Inflammatory macrophage treated with lipopolysaccharide for 4 hours (primary cell): Measurements from ENCODE around the gene KRT15.
A peak's percentile ranks its signal among the peaks of the same experiment; 100 is the strongest.

ENCODE experiments used
- DNase-seq: peaks from one replicate; pipeline ENCODE4 v3.0.0-alpha.2; 2020

The KRT15 gene

GRCh38 chr17:41518789-41519449 is at the start of gene KRT15:
Gene KRT15, minus strand, starts transcription at chr17:41518890. Its CDS starts 63 bp downstream, at chr17:41518827.
- DNase-seq = no peak

- DNase-seq = no peak
Observed at GRCh38 chr17:41567317-41567716, 48.6 kb upstream of the KRT15 start.

- DNase-seq = no peak
Observed at GRCh38 chr17:41565338-41565737, 46.6 kb upstream of the KRT15 start.

- DNase-seq = no peak
Observed at GRCh38 chr17:41563607-41564170, 45.0 kb upstream of the KRT15 start.

GRCh38 chr17:41561554-41561953 is 42.9 kb upstream of the KRT15 start:
- no peak for DNase-seq

GRCh38 chr17:41559548-41559947 is 40.9 kb upstream of the KRT15 start:
- DNase-seq = no peak

- no peak for DNase-seq
Observed at GRCh38 chr17:41556931-41557330, 38.2 kb upstream of the KRT15 start.

- no peak for DNase-seq
Observed at GRCh38 chr17:41556306-41556705, 37.6 kb upstream of the KRT15 start.

- DNase-seq = no peak
Observed at GRCh38 chr17:41555105-41555887, 36.6 kb upstream of the KRT15 start.

- DNase-seq = no peak
Observed at GRCh38 chr17:41553987-41554680, 35.4 kb upstream of the KRT15 start.

- no peak for DNase-seq
Observed at GRCh38 chr17:41553176-41553575, 34.5 kb upstream of the KRT15 start.

- DNase-seq = no peak
Observed at GRCh38 chr17:41552455-41552854, 33.8 kb upstream of the KRT15 start.

- DNase-seq = no peak
Observed at GRCh38 chr17:41551365-41551764, 32.7 kb upstream of the KRT15 start.

- DNase-seq = no peak
Observed at GRCh38 chr17:41549596-41550039, 30.9 kb upstream of the KRT15 start.

GRCh38 chr17:41548844-41549595 is 30.3 kb upstream of the KRT15 start:
- peak; percentile 72 for DNase-seq

GRCh38 chr17:41547921-41548843 is 29.5 kb upstream of the KRT15 start:
- peak; percentile 77 for DNase-seq

- DNase-seq = no peak
Observed at GRCh38 chr17:41547378-41547841, 28.7 kb upstream of the KRT15 start.

- no peak for DNase-seq
Observed at GRCh38 chr17:41546819-41547218, 28.1 kb upstream of the KRT15 start.

GRCh38 chr17:41545829-41546410 is 27.2 kb upstream of the KRT15 start:
- no peak for DNase-seq

- DNase-seq = no peak
Observed at GRCh38 chr17:41544935-41545334, 26.2 kb upstream of the KRT15 start.

- DNase-seq = no peak
Observed at GRCh38 chr17:41544491-41544892, 25.8 kb upstream of the KRT15 start.
